Liver (tissue), 9 donors: Measurements from ENCODE around the gene RAPGEF6. TPM values are rescaled to one million over a fixed set of nuclear protein-coding genes. Genes with fewer than 3 reads are reported as not detected.

Experiments used
- DNase-seq: peaks from one replicate; pipeline ENCODE4 v3.0.0-alpha.2; 2017; ENCODE audit warnings: low spot score
- H3K27ac ChIP-seq, 2 donors: one replicate each; pipeline ENCODE4 v1.7.0; 2013; ENCODE audit warnings: inconsistent platforms in 2 of 2, low read length in 2 of 2, control low read depth in 1 of 2, low read depth in 1 of 2, mild to moderate bottlenecking in 1 of 2
- H3K27me3 ChIP-seq, 4 donors: one replicate each; pipeline versions ENCODE4 v1.6.1 to v1.7.0; 2013; ENCODE audit warnings: low read length in 3 of 4, inconsistent platforms in 1 of 4, mild to moderate bottlenecking in 1 of 4, moderate library complexity in 1 of 4; ENCODE audit not compliant: control insufficient read depth in 4 of 4, insufficient read depth in 4 of 4
- H3K36me3 ChIP-seq, 4 donors: one replicate each; pipeline versions ENCODE4 v1.6.1 to v1.7.0; 2013; ENCODE audit warnings: low read length in 3 of 4, mild to moderate bottlenecking in 3 of 4, low read depth in 1 of 4, moderate library complexity in 1 of 4; ENCODE audit not compliant: control insufficient read depth in 4 of 4, insufficient read depth in 3 of 4
- H3K4me1 ChIP-seq, 4 donors: one replicate each; pipeline versions ENCODE4 v1.6.1 to v1.7.0; 2013; ENCODE audit warnings: low read length in 3 of 4, mild to moderate bottlenecking in 3 of 4, moderate library complexity in 1 of 4; ENCODE audit not compliant: control insufficient read depth in 4 of 4, insufficient read depth in 4 of 4
- H3K4me3 ChIP-seq, 3 donors: one replicate each; pipeline versions ENCODE4 v1.6.1 to v1.7.0; 2013; ENCODE audit warnings: low read length in 3 of 3, control low read depth in 1 of 3, low read depth in 1 of 3, mild to moderate bottlenecking in 1 of 3
- H3K9ac ChIP-seq, 2 donors: one replicate each; pipeline ENCODE4 v1.7.0; 2013; ENCODE audit warnings: low read length in 2 of 2, mild to moderate bottlenecking in 2 of 2, moderate library complexity in 2 of 2, control low read depth in 1 of 2, low read depth in 1 of 2
- H3K9me3 ChIP-seq, 4 donors: one replicate each; pipeline versions ENCODE4 v1.6.1 to v1.7.0; 2013; ENCODE audit warnings: low read length in 3 of 4; ENCODE audit not compliant: control insufficient read depth in 4 of 4
- ATF3 ChIP-seq: IDR thresholded peaks from 2 replicates; pipeline ENCODE4 v1.6.1; 2016; ENCODE audit warnings: antibody characterized with exemption
- EGR1 ChIP-seq, 2 donors: IDR thresholded peaks; 2 replicates each; pipeline ENCODE4 v1.6.1; 2016 to 2018; ENCODE audit warnings: antibody characterized with exemption in 2 of 2, low read depth in 2 of 2
- FOXA2 ChIP-seq: IDR thresholded peaks from 2 replicates; pipeline ENCODE4 v1.6.1; 2016; ENCODE audit warnings: antibody characterized with exemption
- GABPA ChIP-seq, 2 donors: IDR thresholded peaks in 1 of 2; conservative IDR thresholded peaks in 1 of 2; 2 replicates each; pipeline ENCODE4 v1.6.1; 2016; ENCODE audit warnings: antibody characterized with exemption in 2 of 2, mild to moderate bottlenecking in 1 of 2, moderate library complexity in 1 of 2
- NR2F2 ChIP-seq: IDR thresholded peaks from 2 replicates; pipeline ENCODE4 v1.6.1; 2016; ENCODE audit warnings: antibody characterized with exemption
- RAD21 ChIP-seq, 2 donors: IDR thresholded peaks; 2 replicates each; pipeline ENCODE4 v1.6.1; 2016; ENCODE audit warnings: antibody characterized with exemption in 2 of 2, mild to moderate bottlenecking in 2 of 2
- REST ChIP-seq: IDR thresholded peaks from 2 replicates; pipeline ENCODE4 v1.6.1; 2016; ENCODE audit warnings: antibody characterized with exemption, mild to moderate bottlenecking
- SP1 ChIP-seq: IDR thresholded peaks from 2 replicates; pipeline ENCODE4 v1.6.1; 2018; ENCODE audit warnings: antibody characterized with exemption, mild to moderate bottlenecking
- TAF1 ChIP-seq: conservative IDR thresholded peaks from 2 replicates; pipeline ENCODE4 v1.6.1; 2016; ENCODE audit warnings: antibody characterized with exemption, mild to moderate bottlenecking
- YY1 ChIP-seq: IDR thresholded peaks from 2 replicates; pipeline ENCODE4 v1.6.1; 2016; ENCODE audit warnings: antibody characterized with exemption, mild to moderate bottlenecking
- WGBS: extraction: QIAGEN DNeasy Blood & Tissue Kit; methylation state at CpG from one replicate; pipeline ENCODE4 v1.1.7; 2013; 5-methylcytosine and 5-hydroxymethylcytosine counted together
- polyA plus RNA-seq, 2 donors: library from polyadenylated mRNA; stranded (reverse) in 1 of 2; unstranded in 1 of 2; fragments of 200-250 nt in 1 of 2; fragments of >200 nt in 1 of 2; fragmentation: Nextera tagmentation in 1 of 2; extraction: Ambion mirVana in 1 of 2; gene quantifications; one replicate each; pipeline versions ENCODE4 v1.2.1 to v1.2.3, GENCODE V29; 2013 to 2015
- total RNA-seq, 2 donors: library from RNA; depleted of rRNA; stranded (reverse); fragments of >200 nt; gene quantifications; one replicate each; pipeline ENCODE4 v1.2.3, GENCODE V29; 2014
- TF ChIP-seq, protein P1 (sequence below): fragments of 150-350 bp; IDR thresholded peaks from 2 replicates; pipeline ENCODE4 v1.5.1; 2017; ENCODE audit warnings: improper control_type of control experiment, low read depth, low read length; ENCODE audit not compliant: missing input control
- TF ChIP-seq, protein P2 (sequence below): IDR thresholded peaks from 2 replicates; pipeline ENCODE4 v1.6.1; 2016; ENCODE audit warnings: antibody characterized with exemption
- donor health status: healthy.
- donor health status: healthy.
- donor health status: healthy.
- donor health status: healthy.
- donor health status: healthy.

Gene RAPGEF6
- total and polyA plus RNA-seq, 4 donors, result 1.7 to 16.1 (median 8.6) TPM

- TF ChIP-seq, protein P1, sequence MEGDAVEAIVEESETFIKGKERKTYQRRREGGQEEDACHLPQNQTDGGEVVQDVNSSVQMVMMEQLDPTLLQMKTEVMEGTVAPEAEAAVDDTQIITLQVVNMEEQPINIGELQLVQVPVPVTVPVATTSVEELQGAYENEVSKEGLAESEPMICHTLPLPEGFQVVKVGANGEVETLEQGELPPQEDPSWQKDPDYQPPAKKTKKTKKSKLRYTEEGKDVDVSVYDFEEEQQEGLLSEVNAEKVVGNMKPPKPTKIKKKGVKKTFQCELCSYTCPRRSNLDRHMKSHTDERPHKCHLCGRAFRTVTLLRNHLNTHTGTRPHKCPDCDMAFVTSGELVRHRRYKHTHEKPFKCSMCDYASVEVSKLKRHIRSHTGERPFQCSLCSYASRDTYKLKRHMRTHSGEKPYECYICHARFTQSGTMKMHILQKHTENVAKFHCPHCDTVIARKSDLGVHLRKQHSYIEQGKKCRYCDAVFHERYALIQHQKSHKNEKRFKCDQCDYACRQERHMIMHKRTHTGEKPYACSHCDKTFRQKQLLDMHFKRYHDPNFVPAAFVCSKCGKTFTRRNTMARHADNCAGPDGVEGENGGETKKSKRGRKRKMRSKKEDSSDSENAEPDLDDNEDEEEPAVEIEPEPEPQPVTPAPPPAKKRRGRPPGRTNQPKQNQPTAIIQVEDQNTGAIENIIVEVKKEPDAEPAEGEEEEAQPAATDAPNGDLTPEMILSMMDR, result no peak
- TF ChIP-seq NR2F2, result no peak
- no peak for TF ChIP-seq EGR1 (IDR thresholded peaks at IDR 0.05; ENCODE audit: low read depth in 2 of 2)
- no peak for TF ChIP-seq YY1
- TF ChIP-seq GABPA (IDR thresholded peaks at IDR 0.05 in 1 of 2, conservative IDR thresholded peaks at IDR 0.05 in 1 of 2), result no peak
- no peak for TF ChIP-seq SP1
Measured at GRCh38 chr5:131482617-131483016, 152.4 kb downstream of the RAPGEF6 start (continued).

DNA sequence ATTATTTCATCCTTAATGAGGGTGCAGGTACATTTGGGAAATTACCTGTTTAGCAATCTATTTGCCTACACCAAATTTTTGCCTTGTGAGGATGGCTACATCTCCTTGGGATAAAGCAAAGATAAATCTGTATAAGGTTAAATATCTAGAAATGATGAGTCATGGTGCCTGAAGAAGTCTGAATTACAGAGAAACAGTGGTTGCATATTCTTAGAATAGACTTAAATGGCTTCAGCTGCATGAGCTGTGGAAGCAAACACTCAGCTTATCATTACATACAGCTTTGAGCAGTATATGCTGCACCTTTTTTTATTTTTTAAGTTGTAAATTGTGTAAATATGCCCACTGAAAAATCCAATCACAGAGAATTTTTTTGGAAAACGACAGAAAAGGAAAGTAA, 153.5 kb downstream of the RAPGEF6 start:
- Histone ChIP-seq H3K9ac (no peak overlapping the region), H3K27ac (no peak overlapping the region), H3K4me1 (peaks cover 0 to 1% (median 0%) of the 10 kb centered on the region in 4 donors), H3K4me3 (no peak overlapping the region), H3K9me3 (no peaks in the 10 kb centered on the region), H3K27me3 (no peaks in the 10 kb centered on the region), H3K36me3 (peaks cover 0 to 8% (median 1%) of the 10 kb centered on the region in 4 donors)
- TF ChIP-seq EGR1 (IDR thresholded peaks at IDR 0.05; ENCODE audit: low read depth in 2 of 2) (no peak), FOXA2 (no peak), ATF3 (no peak), SP1 (no peak), REST (no peak), YY1 (no peak), GABPA (IDR thresholded peaks at IDR 0.05 in 1 of 2, conservative IDR thresholded peaks at IDR 0.05 in 1 of 2) (no peak), RAD21 (IDR thresholded peaks at IDR 0.05) (no peak), TAF1 (no peak)
- TF ChIP-seq, protein P2, sequence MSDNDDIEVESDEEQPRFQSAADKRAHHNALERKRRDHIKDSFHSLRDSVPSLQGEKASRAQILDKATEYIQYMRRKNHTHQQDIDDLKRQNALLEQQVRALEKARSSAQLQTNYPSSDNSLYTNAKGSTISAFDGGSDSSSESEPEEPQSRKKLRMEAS, result no peak
- TF ChIP-seq, protein P1, result no peak
- WGBS, result 87% methylated on average over 1 of the region's 1 CpG
- no peak for DNase-seq
